T-cell (primary cell): ENCODE results near the gene PPP2R5B. TPM values are rescaled to one million over a fixed set of nuclear protein-coding genes. Genes with fewer than 3 reads are reported as not detected.
"Not testable (repeated sequence)": the region's sequence is repeated elsewhere in the genome, so short reads cannot be mapped to it uniquely, and the experiment has no call there.

Experiments
- ATAC-seq, 4 experiments: fragments of 200-7000 bp in 3 of 4; fragments of 150-1000 bp in 1 of 4; cut with Tn5 transposase; replicated peaks in 1 of 4; 1 replicate in 3 of 4; 2 replicates in 1 of 4; pipeline ENCODE4 v1.10.0; 2021; ENCODE audit warnings: moderate library complexity in 3 of 4, mild to moderate bottlenecking in 2 of 4, moderate number of reproducible peaks in 1 of 4
- CTCF ChIA-PET, 2 donors: fragments of 300-600 bp; sonication (Branson Sonifier 250); formaldehyde crosslinking; loops; one replicate each; lab custom pipeline; 2022; ENCODE audit warnings: antibody characterized with exemption in 2 of 2; lab: Charles Lee
- POLR2A ChIA-PET, 2 donors: fragments of 300-600 bp; sonication (Branson Sonifier 250); formaldehyde crosslinking; loops; one replicate each; lab custom pipeline; 2022; ENCODE audit warnings: antibody characterized with exemption in 2 of 2; lab: Charles Lee
- DNase-seq, 35 experiments: peaks; one replicate each; pipeline versions ENCODE4 v3.0.0 to v3.0.0-alpha.2; 2013 to 2023
- H3K27ac ChIP-seq: one replicate; pipeline ENCODE4 v1.5.1; 2013; ENCODE audit warnings: low read length
- H3K27me3 ChIP-seq, 2 experiments: replicated peaks in 1 of 2; 1 replicate in 1 of 2; 2 replicates in 1 of 2; pipeline versions ENCODE4 v1.6.1 to v1.7.0; 2013; ENCODE audit warnings: low read length in 1 of 2, mixed read lengths in 1 of 2; ENCODE audit not compliant: control insufficient read depth in 2 of 2, insufficient read depth in 2 of 2; ENCODE audit errors: extremely low read depth in 1 of 2
- H3K36me3 ChIP-seq, 2 donors: 1 replicate in 1 of 2; 2 replicates in 1 of 2; pipeline versions ENCODE4 v1.6.1 to v1.7.0; 2013; ENCODE audit warnings: low read length in 1 of 2; ENCODE audit not compliant: control insufficient read depth in 2 of 2, insufficient read depth in 1 of 2; ENCODE audit errors: extremely low read depth in 1 of 2
- H3K4me1 ChIP-seq, 2 experiments: 1 replicate in 1 of 2; 2 replicates in 1 of 2; pipeline versions ENCODE4 v1.6.1 to v1.7.0; 2013; ENCODE audit warnings: low read length in 2 of 2, mixed read lengths in 1 of 2; ENCODE audit not compliant: insufficient read depth in 2 of 2, control insufficient read depth in 1 of 2; ENCODE audit errors: extremely low read depth in 1 of 2
- H3K4me3 ChIP-seq, 2 donors: 1 replicate in 1 of 2; 2 replicates in 1 of 2; pipeline versions ENCODE4 v1.5.1 to v1.7.0; 2013; ENCODE audit warnings: mild to moderate bottlenecking in 2 of 2, low read length in 1 of 2, moderate library complexity in 1 of 2; ENCODE audit not compliant: control insufficient read depth in 1 of 2; ENCODE audit errors: extremely low read depth in 1 of 2
- H3K9me3 ChIP-seq: 2 replicates; pipeline ENCODE4 v1.7.0; 2013
- H3K27ac Mint-ChIP-seq, 2 donors: one replicate each; pipeline ENCODE4 v1.8.0; 2020 to 2021; ENCODE audit warnings: mild to moderate bottlenecking in 2 of 2, mixed read lengths in 2 of 2
- H3K27me3 Mint-ChIP-seq, 2 donors: one replicate each; pipeline ENCODE4 v1.8.0; 2021 to 2022; ENCODE audit warnings: mixed read lengths in 2 of 2
- H3K36me3 Mint-ChIP-seq: one replicate; pipeline ENCODE4 v1.8.0; 2021; ENCODE audit warnings: mixed read lengths
- H3K4me1 Mint-ChIP-seq, 3 donors: one replicate each; pipeline ENCODE4 v1.8.0; 2020 to 2022; ENCODE audit warnings: mixed read lengths in 3 of 3, mild to moderate bottlenecking in 1 of 3
- H3K4me3 Mint-ChIP-seq, 3 donors: one replicate each; pipeline ENCODE4 v1.8.0; 2020 to 2022; ENCODE audit warnings: mild to moderate bottlenecking in 3 of 3, mixed read lengths in 3 of 3, moderate library complexity in 3 of 3
- H3K9me3 Mint-ChIP-seq, 3 donors: one replicate each; pipeline ENCODE4 v1.8.0; 2020 to 2022; ENCODE audit warnings: mixed read lengths in 3 of 3
- WGBS: methylation state at CpG from one replicate; pipeline ENCODE4 v1.1.5; 2013; ENCODE audit warnings: missing lambda C conversion rate; ENCODE audit not compliant: insufficient coverage; 5-methylcytosine and 5-hydroxymethylcytosine counted together
- total RNA-seq, 35 experiments: library from RNA in 6 of 35; stranded (reverse) in 6 of 35; fragments of 120-200 nt in 1 of 35; gene quantifications; one replicate each; pipeline versions ENCODE4 v1.2.1 to v1.2.4 and lab custom pipeline; 2013 to 2026

Gene PPP2R5B
- total RNA-seq, 5 donors from 2014 or later (not counting 1 experiment from before 2014, with no cell fraction given) = 15.3 to 25.4 (median 17.2) TPM

DNA sequence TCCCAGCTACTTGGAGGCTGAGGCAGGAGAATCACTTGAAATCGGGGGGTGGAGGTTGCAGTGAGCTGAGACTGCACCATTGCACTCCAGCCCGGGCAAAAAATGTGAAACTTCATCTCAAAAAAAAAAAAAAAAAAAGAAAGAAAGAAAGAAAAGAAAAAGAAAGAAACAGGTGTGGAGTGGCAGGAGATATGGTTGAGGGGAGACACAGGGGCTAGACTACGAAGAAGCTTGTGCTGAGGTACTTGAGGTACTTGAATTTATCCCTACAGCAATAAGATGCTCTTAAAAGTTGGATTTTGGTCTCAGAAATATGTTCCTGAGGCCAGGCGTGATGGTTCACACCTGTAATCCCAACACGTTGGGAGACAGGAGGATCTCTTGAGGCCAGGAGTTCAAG is 49.6 kb downstream of the PPP2R5B start:
- Mint-ChIP-seq H3K4me1 (peaks cover 6 to 18% (median 16%) of the 10 kb centered on the region in 3 donors), H3K27ac (no peak overlapping the region), H3K27me3 (peaks cover 4 to 5% of the 10 kb centered on the region in 2 donors), H3K36me3 (no peaks in the 10 kb centered on the region), H3K4me3 (no peak overlapping the region), H3K9me3 (no peaks in the 10 kb centered on the region)
- POLR2A ChIA-PET = interaction anchor here in 1 of 2 donors (0.7 kb wide), 1 partner anchor 40 kb away, joined by 9 read pairs; no protein-coding TSS in a partner anchor
- ATAC-seq (no peak), DNase-seq (no peak)
- no peak overlapping the region for H3K4me3 ChIP-seq
- H3K27me3 ChIP-seq = peaks cover 0 to 14% of the 10 kb centered on the region in 2 experiments
- CTCF ChIA-PET = no interaction called here
- no CpG with 5 or more reads among the region's 5 CpGs for WGBS
- no peaks in the 10 kb centered on the region for H3K36me3 ChIP-seq
- no peak overlapping the region for H3K27ac ChIP-seq
- peaks cover 4 to 19% of the 10 kb centered on the region in 2 experiments for H3K4me1 ChIP-seq
- no peaks in the 10 kb centered on the region for H3K9me3 ChIP-seq

DNA sequence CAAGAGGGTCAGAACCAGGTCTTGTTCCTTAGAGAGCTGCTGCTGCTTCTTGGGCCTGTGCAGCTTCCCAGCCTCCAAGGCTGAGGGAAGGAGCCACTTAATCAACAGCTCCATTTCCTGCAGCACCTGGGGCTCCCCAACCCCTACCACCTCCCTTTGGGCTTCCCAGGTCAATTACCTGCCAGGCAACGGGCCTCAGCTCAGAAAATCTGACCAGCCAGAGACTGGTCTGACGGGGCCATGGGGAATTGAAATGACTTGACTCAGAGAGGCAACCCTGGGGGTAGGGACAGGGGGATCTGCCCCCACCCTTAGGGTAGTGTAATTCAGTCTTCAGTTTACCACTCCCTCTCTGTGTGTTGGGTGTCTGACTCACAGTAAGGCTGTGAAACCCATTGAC is 52.2 kb downstream of the PPP2R5B start:
- Mint-ChIP-seq H3K9me3 (no peaks in the 10 kb centered on the region), H3K36me3 (no peaks in the 10 kb centered on the region), H3K27ac (no peak overlapping the region), H3K4me3 (no peak overlapping the region), H3K27me3 (peaks cover 5 to 7% of the 10 kb centered on the region in 2 donors), H3K4me1 (peaks cover 0 to 10% (median 5%) of the 10 kb centered on the region in 3 donors)
- Histone ChIP-seq H3K36me3 (no peaks in the 10 kb centered on the region), H3K27me3 (peaks cover 0 to 12% of the 10 kb centered on the region in 2 experiments), H3K9me3 (no peaks in the 10 kb centered on the region), H3K4me1 (peaks cover 2 to 10% of the 10 kb centered on the region in 2 experiments), H3K27ac (no peak overlapping the region), H3K4me3 (no peak overlapping the region)
- DNase-seq (no peak), ATAC-seq (no peak)
- no CpG with 5 or more reads among the region's 2 CpGs for WGBS
- CTCF ChIA-PET = no interaction called here
- POLR2A ChIA-PET = no interaction called here

DNA sequence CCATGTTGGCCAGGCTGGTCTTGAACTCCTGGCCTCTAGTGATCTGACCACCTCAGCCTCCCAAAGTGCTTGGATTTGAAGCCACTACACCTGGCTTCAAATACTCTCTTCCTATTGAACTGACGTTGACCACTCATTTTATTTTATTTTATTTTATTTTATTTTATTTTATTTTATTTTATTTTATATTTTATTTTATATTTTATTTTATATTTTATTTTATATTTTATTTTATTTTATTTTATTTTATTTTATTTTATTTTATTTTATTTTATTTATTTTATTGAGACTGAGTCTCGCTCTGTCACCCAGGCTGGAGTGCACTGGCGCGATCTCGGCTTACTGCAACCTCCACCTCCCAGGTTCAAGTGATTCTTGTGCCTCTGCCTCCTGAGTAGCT is 58.9 kb downstream of the PPP2R5B start:
- H3K4me1 Mint-ChIP-seq, H3K9me3 ChIP-seq, H3K4me3 Mint-ChIP-seq, CTCF ChIA-PET, ATAC-seq, H3K4me3 ChIP-seq, H3K4me1 ChIP-seq, H3K27ac ChIP-seq, H3K36me3 Mint-ChIP-seq, H3K9me3 Mint-ChIP-seq, H3K27ac Mint-ChIP-seq, POLR2A ChIA-PET, DNase-seq, H3K36me3 ChIP-seq: not testable (repeated sequence)
- no CpG with 5 or more reads among the region's 5 CpGs for WGBS
- peaks cover 10 to 17% of the 10 kb centered on the region in 2 donors for H3K27me3 Mint-ChIP-seq
- H3K27me3 ChIP-seq = peaks cover 0 to 18% of the 10 kb centered on the region in 2 experiments

Other genes starting within 250 kb of the PPP2R5B start
- under 1 TPM in 3 of 5 donors, not detected in 2; 0.43 to 0.70 (median 0.47) TPM for gene NRXN2, start 201.5 kb upstream of the PPP2R5B start, total RNA-seq
- gene RASGRP2, start 180.5 kb upstream of the PPP2R5B start, total RNA-seq = 100 to 1,000 TPM; 574 to 767 (median 656) TPM
- 10 to 100 TPM in 1 of 5 donors, 1 to 10 TPM in 4; 7.4 to 34.7 (median 8.5) TPM for gene PYGM, start 164.7 kb upstream of the PPP2R5B start, total RNA-seq
- 1,000 to 10,000 TPM in 2 of 5 donors, 100 to 1,000 TPM in 3; 670 to 1,510 (median 732) TPM for gene SF1, start 146.1 kb upstream of the PPP2R5B start, total RNA-seq
- gene MAP4K2, start 121.5 kb upstream of the PPP2R5B start, total RNA-seq = 100 to 1,000 TPM in 3 of 5 donors, 10 to 100 TPM in 2; 80.9 to 131 (median 102) TPM
- gene MEN1, start 114.1 kb upstream of the PPP2R5B start, total RNA-seq = 10 to 100 TPM; 31.7 to 62.0 (median 49.6) TPM
- 10 to 100 TPM in 1 of 5 donors, 1 to 10 TPM in 4; 7.4 to 10.5 (median 9.1) TPM for gene CDC42BPG, start 80.0 kb upstream of the PPP2R5B start, total RNA-seq
- 100 to 1,000 TPM; 126 to 286 (median 269) TPM for gene EHD1, start 46.1 kb upstream of the PPP2R5B start, total RNA-seq
- 100 to 1,000 TPM in 1 of 5 donors, 10 to 100 TPM in 4; 50.9 to 165 (median 55.4) TPM for gene ATG2A, start 7.5 kb upstream of the PPP2R5B start, total RNA-seq
- under 1 TPM in 1 of 5 donors, not detected in 4; 0.90 TPM for gene GPHA2, start 11.2 kb downstream of the PPP2R5B start, total RNA-seq
- 1 to 10 TPM in 1 of 5 donors, under 1 TPM in 3, not detected in 1; 0.44 to 1.8 (median 0.82) TPM for gene MAJIN, start 47.4 kb downstream of the PPP2R5B start, total RNA-seq
- under 1 TPM in 2 of 5 donors, not detected in 3; 0.09 to 0.26 TPM for gene BATF2, start 72.3 kb downstream of the PPP2R5B start, total RNA-seq
- 10 to 100 TPM; 19.7 to 44.3 (median 39.5) TPM for gene ARL2, start 89.5 kb downstream of the PPP2R5B start, total RNA-seq
- 10 to 100 TPM; 19.6 to 28.6 (median 25.4) TPM for gene SNX15, start 102.8 kb downstream of the PPP2R5B start, total RNA-seq
- gene SAC3D1, start 116.5 kb downstream of the PPP2R5B start, total RNA-seq = 10 to 100 TPM in 3 of 5 donors, 1 to 10 TPM in 2; 3.1 to 16.9 (median 14.5) TPM
- 10 to 100 TPM; 10.2 to 30.1 (median 26.1) TPM for gene NAALADL1, start 133.9 kb downstream of the PPP2R5B start, total RNA-seq
- 1 to 10 TPM; 1.2 to 4.2 (median 1.7) TPM for gene CDCA5, start 159.4 kb downstream of the PPP2R5B start, total RNA-seq
- gene ZFPL1, start 159.5 kb downstream of the PPP2R5B start, total RNA-seq = 10 to 100 TPM; 36.5 to 51.8 (median 43.7) TPM
- 100 to 1,000 TPM; 210 to 303 (median 263) TPM for gene VPS51, start 171.5 kb downstream of the PPP2R5B start, total RNA-seq
- gene TM7SF2, start 187.2 kb downstream of the PPP2R5B start, total RNA-seq = 10 to 100 TPM; 23.7 to 34.2 (median 28.6) TPM
- 10 to 100 TPM in 3 of 5 donors, 1 to 10 TPM in 2; 7.0 to 20.4 (median 18.1) TPM for gene ZNHIT2, start 193.0 kb downstream of the PPP2R5B start, total RNA-seq
- gene FAU, start 197.4 kb downstream of the PPP2R5B start, total RNA-seq = 1,000 to 10,000 TPM; 1,477 to 1,924 (median 1,724) TPM
- gene MRPL49, start 197.6 kb downstream of the PPP2R5B start, total RNA-seq = 10 to 100 TPM; 48.3 to 58.8 (median 55.1) TPM
- 10 to 100 TPM; 63.8 to 77.7 (median 68.8) TPM for gene SYVN1, start 209.8 kb downstream of the PPP2R5B start, total RNA-seq
- gene SPDYC, start 245.5 kb downstream of the PPP2R5B start, total RNA-seq = not detected